Fibroblast of peridontal ligament (primary cell): ENCODE measurements around the gene MAP3K21.

Experiments used
- DNase-seq: peaks from one replicate; pipeline ENCODE4 v3.0.0-alpha.2; 2010; ENCODE audit errors: extremely low read depth

MAP3K21 gene

DNA sequence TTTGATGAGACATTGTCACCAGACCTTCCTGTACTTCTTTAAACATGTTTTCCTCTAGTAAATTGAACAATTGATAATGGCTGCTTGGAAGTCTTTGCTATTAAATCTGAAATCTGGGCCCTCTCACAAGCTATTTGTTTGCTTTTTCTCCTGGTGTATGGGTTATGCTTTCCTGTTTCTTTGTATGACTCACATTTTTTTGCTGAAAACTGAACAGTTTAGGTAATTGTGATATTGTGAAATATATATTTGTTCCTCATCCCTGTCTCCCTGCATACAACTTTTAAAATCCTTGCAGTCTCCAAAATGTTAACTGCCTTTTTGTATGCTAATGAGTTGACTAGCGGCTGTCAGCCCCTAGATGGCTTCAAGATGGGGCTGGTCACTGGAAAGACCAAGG, 61.6 kb downstream of the MAP3K21 start:
- no peak for DNase-seq

DNA sequence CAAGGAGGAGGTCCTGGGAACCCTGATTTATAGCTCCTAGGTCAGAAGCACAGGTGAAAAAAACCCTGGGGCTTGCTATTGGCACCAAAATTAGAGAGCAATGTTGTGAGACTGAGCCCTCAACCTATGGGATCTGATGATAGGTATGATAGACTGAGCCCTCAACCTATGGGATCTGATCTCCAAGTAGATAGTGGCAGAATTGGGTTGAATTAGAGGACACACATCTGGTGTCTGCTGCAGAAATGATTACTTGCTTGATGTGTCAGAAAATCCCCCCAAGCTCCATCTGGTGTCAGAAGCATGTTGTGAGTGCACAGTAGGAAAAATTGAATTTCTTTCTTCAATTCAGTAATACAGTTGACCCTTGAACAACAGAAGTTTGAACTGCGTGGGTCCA, 62.4 kb downstream of the MAP3K21 start:
- no peak for DNase-seq

DNA sequence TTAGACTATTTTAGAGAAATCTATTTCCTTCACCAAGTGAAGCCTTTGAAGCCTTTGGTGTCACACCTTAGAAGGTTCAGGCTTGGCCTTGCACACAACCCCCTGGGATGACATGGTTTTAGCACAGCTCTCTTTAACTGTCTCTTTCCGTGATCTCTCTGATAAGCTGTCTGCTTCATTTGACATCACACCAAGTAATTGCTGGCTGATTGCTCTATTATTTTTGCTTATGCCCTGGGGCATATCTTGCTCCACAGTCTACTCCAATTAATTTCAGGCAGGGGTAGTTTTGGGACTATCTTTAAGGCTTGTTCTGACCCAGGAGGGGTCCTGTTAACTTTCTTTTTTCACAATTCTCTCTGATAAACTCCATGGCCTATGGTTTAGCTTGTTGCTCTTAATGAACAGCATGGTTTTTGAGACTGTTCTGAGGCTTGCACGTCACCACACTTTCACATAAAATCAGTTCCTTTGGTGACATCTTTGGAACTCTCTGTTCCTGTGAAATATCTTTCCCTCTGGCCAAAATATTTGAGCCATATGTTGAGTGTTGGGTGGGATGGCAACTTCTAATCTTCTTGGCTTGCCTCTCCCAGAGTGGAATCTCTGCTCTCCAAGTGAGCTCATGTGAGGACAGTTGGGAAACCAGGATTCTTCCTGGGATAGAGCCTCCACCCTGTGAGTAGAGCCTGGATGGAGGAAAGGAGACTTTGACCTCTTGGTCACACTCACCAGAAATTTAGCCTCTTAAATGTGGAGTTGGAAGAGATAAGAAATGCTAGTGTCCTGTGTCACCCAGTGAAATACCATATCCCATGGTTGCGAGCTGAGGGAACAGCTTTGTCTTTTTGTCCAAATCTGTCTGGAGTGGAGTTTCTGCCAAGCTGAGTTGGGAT, 63.6 kb downstream of the MAP3K21 start:
- DNase-seq, result no peak

DNA sequence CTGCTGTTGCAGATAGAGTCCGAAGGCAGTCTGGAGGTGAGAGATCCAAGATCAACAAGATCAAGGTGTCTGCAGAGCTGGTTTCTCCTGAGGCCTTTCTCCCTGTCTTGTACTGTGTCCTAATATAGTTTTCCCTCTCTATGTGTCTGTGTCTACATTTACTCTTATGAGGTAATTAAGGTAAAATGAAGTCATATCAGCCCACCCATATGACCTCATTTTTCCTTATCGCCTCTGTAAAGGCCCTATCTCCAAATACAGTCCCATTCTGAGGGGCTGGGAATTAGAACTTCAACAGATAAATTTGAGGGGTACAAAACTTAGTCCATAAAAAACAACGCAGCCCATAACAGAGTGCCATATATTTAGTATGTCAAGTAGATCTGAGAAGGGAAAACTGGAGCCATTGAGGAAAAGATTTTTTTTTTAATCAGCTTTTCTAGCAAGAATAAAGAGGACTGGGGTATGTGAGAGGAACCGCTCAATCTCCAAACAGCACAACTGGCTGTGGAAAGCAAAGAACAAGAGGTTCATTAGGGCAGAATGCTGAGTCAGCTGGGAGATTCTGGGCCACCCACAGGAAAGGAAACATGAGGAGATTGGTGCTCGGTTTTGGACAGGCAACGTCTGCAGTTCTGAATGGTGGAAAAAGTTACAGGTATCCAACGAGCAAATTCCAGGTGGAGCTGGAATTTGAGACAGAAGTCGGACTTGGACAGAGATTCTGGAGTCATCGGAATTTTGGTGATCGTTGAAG, 65.7 kb downstream of the MAP3K21 start:
- DNase-seq, result no peak

DNA sequence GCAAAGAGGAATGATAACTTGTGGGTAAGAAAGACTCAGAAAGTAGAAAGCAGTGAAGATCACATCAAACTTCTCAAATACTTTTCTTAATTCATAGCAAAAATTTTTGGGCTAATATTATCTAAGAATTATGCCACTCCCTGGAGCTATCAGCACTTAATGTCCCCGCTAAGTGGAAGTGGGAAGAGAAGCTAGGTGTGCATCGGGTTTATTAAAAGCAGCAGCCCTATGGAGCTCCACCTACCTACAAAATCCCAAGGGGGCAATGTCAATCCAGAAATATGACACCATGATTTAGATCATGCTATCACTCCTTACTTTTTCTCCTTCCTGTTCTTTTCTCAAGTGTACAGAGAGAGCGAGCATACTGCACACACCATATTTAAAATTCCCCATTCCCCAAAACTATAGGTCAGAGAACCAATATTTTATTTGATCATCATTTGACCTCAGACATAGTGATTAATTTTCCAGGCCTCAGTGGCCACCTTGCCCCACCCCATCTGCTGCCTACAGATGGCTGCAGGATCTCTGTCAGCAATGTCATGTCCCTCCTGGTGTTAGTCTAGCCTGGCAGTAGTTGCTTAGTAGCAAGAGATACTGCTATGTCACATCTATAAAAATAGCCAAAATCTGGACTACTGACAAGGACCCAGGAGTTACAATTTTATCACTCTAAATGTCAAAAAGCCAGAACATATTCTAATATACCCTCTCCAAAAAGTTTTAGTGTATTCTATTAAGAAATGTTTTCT, 66.6 kb downstream of the MAP3K21 start:
- no peak for DNase-seq

DNA sequence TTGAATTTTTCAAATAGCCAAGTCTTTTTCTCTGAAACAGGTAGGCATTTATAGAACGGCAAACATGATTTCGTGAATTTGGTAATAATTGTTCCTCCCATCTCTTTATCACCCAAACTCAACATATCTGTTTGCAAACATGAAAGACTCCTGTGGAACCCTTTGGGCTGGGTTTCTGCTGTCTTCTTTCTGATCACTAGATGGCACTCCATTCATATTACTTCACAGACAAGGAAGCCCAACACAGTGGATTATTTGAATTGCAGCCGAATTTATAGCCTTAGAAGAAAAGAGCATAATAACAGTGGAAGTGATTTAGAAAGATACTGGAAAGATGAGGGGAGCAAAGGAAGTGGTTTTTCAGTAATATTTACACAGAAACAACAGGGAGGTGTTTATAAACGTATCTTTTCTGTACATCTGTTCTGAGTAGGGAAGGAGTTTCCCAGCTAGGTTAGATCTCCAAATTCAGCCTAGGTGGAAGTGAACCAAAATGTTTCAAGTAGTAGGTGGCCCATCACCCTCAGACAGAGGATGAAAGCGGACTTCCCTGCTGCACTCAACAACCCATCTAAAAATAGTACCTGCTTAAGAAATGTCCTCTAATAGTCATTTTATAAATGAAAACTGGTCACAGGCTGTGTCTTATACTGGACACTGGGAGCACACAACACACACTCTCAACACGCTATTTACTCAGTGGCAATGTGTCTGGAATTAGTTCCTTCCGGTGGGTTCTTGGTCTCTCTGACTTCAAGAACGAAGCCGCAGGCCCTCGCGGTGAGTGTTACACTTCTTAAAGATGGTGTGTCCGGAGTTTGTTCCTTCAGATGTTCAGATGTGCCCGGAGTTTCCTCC, 67.6 kb downstream of the MAP3K21 start:
- peak; percentile 66 for DNase-seq

DNA sequence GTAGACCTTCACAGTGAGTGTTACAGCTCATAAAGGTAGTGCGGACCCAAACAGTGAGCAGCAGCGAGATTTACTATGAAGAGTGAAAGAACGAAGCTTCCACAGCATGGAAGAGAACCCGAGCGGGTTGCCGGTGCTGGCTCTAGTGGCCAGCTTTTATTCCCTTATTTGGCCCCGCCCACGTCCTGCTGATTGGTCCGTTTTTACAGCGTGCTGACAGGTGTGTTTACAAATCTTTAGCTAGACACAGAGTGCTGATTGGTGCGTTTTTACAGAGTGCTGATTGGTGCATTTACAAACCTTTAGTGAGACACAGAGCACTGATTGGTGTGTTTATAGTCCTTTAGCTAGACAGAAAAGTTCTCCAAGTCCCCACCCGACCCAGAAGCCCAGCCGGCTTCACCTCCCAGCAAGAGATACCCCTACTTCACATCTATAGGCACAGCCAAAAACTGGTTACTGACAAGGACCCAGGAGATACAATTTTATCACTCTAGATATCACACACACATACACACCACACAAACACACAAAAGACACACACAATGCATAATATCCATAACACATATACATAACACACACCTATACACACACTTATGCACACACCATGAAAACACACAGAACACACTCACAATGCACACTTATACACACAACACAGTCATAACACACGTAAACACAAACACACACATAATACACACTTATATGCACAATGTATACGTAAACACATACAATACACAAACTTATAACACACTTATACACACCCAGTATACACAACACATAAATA, 68.5 kb downstream of the MAP3K21 start:
- no peak for DNase-seq

DNA sequence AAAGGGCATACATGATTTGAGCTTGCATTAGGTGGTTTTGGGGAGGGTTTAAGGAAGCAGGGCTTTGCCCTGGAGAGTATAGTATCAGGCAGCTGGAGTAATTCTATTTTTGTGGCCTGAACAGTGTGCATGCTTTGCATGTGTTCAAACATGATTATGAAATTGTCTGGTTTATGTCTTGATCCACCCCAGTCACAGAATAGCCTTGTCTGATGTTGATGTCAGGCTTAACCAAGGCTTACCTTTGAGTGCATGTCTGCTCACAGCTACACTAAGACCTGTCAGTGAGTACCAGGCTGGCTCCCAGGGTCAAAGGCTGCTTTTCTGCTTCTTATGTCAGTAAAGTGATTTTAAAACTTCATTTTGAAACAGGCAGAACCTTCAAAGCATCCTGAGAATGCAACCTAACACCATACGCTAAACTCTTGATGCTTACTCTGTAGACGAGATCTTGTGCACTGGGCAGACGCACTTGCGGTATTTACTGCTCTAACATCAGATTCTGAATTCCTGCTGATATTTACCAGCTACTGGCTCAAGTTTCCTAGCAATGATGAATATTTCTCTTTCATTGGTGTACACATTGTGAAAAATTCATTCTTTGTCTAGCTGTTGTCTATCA, 78.9 kb downstream of the MAP3K21 start:
- DNase-seq, result no peak

DNA sequence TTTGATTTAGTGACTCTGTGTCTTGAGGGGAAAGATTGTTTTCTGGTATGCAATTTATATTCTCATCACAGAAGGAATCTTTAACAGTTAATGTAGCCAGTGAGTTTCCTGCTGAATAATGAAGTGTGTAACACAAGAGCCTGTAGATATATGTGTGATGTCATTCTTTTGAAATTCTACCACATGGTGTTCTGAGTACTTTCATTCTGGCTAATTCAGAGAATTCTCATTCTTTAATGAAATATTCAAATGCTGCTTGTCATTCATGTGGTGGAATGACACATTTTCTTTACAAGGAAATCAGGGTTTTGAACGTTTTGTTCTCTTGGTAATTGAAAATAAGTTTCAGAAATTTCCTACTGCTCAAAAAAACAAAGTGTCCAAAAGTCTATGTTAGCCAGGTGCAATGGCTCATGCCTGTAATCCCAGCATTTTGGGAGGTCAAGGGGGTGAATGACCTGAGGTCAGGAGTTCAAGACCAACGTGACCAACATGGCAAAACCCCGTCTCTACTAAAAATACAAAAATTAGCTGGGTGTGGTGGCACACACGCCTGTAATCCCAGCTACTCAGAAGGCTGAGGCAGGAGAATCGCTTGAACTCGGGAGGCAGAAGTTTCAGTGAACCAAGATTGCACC, 79.6 kb downstream of the MAP3K21 start:
- DNase-seq, result no peak

DNA sequence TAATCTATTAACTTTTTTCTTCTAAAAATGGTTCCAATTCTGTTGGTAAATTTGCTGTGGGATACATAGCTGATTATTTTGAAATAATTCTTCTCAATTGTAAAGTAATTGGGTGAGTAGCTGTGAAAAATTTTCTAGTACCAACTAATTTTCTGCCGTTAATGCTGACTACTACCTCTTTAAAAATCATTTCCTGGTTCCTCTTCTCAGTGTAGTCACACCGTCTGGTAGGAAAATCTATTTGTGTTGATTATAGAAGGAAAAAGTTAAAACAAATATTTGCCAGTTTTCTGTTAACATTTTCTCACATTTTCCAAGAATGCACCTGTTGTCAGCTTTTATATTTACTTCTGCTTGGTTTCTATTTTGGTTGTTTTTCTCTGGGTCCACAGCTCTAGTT, 82.0 kb downstream of the MAP3K21 start:
- DNase-seq, result no peak

DNA sequence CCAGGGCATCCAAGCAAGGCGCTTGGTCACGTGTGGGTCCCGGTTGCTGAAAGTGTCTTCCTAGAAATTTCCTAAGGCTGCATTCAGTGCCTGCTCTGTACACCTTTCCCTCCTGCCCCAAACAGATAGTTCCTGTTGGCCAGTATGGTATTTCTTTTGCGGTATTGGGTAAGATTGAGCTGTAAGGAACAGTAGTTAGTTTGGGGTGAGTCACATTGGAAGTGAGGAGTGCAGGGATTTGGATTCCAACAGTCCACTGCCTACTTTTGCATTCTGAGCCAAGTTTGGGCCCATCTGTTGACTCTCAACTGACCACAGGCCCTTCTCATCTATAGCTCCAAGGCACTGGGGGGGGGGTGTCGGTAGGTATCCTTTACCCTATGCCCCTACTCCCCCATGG, 83.4 kb downstream of the MAP3K21 start:
- no peak for DNase-seq

DNA sequence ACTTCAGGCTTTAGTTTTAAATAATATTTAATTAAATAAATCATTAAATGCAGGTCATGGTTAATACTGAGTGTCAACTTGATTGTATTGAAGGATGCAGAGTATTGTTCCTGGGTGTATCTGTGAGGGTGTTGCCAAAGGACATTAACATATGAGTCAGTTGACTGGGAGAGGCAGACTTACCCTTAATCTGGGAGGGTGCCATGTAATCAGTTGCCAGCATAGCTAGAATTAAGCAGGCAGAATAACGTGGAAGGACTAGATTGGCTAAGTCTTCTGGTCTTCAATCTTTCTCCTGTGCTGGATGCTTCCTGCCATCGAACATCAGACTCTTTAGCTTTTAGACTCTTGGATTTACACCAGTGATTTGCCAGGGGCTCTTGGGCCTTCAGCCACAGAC, 85.3 kb downstream of the MAP3K21 start:
- DNase-seq, result no peak

DNA sequence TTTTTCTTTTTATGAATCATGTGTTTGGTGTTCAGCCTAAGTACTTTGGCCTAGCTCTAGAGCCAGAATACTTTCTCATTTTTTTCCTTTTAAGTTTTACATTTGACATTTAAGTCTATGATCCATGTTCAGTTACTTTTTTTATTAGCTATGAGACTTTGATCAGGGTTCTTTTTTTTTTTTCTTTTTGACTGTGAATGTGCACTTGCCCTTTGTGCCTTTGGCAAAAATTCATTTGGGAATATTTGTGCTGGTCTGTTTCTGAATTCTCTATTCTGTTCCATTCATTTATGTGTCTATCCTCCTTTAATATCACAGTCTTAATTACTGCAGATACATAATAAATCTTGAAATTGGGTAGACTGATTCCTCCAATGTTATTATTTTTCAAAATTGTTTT, 93.8 kb downstream of the MAP3K21 start:
- DNase-seq, result no peak

DNA sequence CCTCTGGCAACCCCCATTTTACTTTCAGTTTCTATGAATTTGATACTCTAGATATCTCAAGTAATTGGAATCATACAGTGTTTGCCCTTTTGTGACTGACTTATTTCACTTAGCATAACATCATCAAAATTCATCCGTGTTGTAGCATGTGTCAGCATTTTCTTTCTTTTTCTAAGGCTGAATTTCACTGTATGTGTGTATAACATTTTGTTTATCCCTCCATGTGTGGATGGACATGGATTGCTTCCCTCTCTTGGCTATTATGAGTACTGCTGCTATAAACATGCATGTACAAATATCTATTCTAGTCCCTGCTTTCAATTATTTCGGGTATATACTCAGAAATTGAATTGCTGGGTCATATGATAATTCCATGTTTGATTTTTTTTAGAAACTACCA, 97.3 kb downstream of the MAP3K21 start:
- no peak for DNase-seq

DNA sequence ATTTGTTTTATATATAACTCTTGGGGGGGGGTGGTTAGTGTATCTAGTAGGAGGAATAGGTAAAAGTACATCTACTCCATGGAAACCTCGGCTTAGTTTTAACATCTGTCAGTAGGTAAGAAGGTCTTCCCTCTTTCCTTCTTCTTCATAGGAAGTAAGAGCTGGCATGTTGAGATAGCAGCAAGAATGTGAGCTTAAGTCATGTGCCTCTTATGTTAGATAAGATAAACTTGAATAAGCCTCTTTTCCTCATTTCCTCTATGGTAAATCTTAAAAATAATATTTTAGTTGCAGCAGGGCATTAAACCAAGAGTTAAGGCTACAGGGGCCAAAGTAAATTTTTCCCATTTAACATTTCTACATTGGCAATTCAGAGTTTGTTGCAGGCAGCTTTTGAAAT, 100.4 kb downstream of the MAP3K21 start:
- no peak for DNase-seq

DNA sequence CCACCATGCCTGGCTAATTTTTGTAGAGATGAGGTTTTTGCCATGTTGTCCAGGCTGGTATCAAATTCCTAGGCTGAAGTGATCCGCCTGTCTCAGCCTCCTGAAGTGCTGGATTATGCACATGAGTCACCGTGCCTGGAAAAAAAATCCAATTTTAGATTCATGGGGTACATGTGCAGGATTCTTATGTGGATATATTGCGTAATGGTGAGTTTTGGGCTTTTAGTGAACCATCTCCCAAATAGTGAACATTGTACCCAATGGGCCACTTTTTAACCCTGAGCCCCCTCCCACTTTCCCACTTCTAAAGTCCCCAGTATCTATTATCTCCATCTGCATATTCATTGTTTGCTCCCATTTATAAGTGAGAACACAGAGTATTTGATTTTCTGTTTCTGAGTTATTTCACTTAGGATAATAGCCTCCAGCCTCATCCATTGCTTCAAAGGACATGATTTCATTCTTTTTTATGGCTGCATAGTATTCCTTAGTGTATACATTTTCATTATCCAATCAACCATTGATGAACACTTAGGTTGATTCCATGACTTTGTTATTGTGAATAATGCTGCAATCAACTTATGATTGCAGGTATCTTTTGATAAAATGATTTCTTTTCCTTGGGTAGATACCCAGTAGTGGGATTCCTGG, 104.4 kb downstream of the MAP3K21 start:
- no peak for DNase-seq

DNA sequence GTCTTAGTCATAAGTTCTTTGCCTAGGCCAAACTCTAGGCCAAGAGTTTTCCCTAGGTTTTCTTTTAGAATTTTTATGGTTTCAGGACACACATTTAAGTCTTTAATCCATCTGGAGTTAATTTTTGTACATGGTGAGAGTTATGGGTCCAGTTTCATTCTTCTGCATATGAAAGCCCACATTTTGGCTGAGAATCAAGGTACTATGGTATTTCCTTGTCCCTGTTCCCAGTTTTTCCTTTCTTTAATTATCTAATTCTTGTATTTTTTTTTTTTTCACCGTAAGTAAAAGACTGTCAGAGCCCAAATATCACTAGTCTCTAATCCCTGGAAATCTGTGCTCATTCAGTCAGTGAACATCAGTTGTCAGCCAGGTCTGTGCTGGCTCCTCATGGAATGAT, 105.4 kb downstream of the MAP3K21 start:
- no peak for DNase-seq

DNA sequence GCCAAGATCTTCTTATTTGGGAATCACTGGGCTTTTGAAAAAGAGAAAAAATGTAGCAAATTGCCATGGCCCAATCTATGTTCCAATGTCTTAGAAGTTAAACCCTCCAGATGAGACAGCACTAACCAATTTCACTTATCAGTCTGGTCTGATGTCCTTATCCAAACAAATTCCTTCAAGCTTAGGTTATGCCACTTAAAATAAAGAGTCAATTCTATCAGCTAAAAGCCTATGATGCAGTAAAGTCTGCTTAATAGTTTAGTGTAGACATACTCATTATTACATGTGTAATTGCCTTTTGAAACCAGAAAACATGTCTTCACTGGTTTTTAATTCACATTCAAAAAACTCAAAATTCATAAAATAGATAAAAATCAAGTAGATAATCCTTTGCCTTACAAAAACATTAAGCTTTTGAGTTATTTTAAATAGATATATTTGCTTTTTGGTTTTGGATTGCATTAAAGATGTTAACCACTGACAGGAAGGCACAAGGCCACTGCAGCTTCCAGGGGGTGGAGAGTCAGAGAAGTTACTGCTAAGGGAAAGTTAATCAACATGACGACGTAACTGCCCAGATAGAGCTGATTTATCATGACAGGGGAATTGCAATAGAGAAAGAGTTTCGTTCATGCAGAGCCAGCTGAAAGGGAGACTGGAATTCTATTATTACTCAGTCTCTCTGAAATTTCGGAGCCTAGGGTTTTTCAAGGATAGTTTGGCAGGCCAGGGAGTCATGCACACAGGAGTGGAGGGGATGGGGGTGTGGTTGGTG, 106.1 kb downstream of the MAP3K21 start:
- no peak for DNase-seq
